HG02763 (cell line): Measurements from ENCODE around the gene KAT2B.
"Not testable (repeated sequence)": the region's sequence is repeated elsewhere in the genome, so short reads cannot be mapped to it uniquely, and the experiment has no call there.

ENCODE experiments used
- ATAC-seq: cut with Tn5 transposase; IDR thresholded peaks from one replicate; pipeline ENCODE4 v1.9.1; 2021; ENCODE audit warnings: mild to moderate bottlenecking, moderate library complexity; ENCODE audit not compliant: unreplicated experiment

KAT2B gene

GRCh38 chr3:20041197-20041780 lies 1.0 kb downstream of the KAT2B start:
- peak; percentile 43 for ATAC-seq

- no peak for ATAC-seq
Observed at GRCh38 chr3:20042331-20042730, 2.1 kb downstream of the KAT2B start.

- ATAC-seq = peak; percentile 31
Observed at GRCh38 chr3:20043396-20043795, 3.1 kb downstream of the KAT2B start.

GRCh38 chr3:20043825-20044224 lies 3.6 kb downstream of the KAT2B start:
- ATAC-seq = no peak

- ATAC-seq = not testable (repeated sequence)
Observed at GRCh38 chr3:20045141-20045540, 4.9 kb downstream of the KAT2B start.

- ATAC-seq = no peak
Observed at GRCh38 chr3:20046556-20046955, 6.3 kb downstream of the KAT2B start.

GRCh38 chr3:20047341-20047779 lies 7.1 kb downstream of the KAT2B start:
- no peak for ATAC-seq

GRCh38 chr3:20047976-20048883 lies 8.0 kb downstream of the KAT2B start:
- ATAC-seq = no peak

- ATAC-seq = no peak
Observed at GRCh38 chr3:20051123-20051806, 11.0 kb downstream of the KAT2B start.

- no peak for ATAC-seq
Observed at GRCh38 chr3:20052851-20053250, 12.6 kb downstream of the KAT2B start.

GRCh38 chr3:20054549-20054987 lies 14.3 kb downstream of the KAT2B start:
- peak; percentile 79 for ATAC-seq

GRCh38 chr3:20055020-20055775 lies 15.0 kb downstream of the KAT2B start:
- peak; percentile 19 for ATAC-seq

- no peak for ATAC-seq
Observed at GRCh38 chr3:20055842-20056241, 15.6 kb downstream of the KAT2B start.

GRCh38 chr3:20056725-20057611 lies 16.7 kb downstream of the KAT2B start:
- ATAC-seq = no peak

- ATAC-seq = no peak
Observed at GRCh38 chr3:20057612-20058180, 17.4 kb downstream of the KAT2B start.

GRCh38 chr3:20059929-20060328 lies 19.7 kb downstream of the KAT2B start:
- no peak for ATAC-seq

- peak; percentile 70 for ATAC-seq
Observed at GRCh38 chr3:20060974-20061685, 20.9 kb downstream of the KAT2B start.

GRCh38 chr3:20062996-20063395 lies 22.8 kb downstream of the KAT2B start:
- no peak for ATAC-seq

- ATAC-seq = no peak
Observed at GRCh38 chr3:20064387-20064786, 24.1 kb downstream of the KAT2B start.
